HG03039 (cell line): ENCODE data around the gene CCRL2.
"Not testable (repeated sequence)": the region's sequence is repeated elsewhere in the genome, so short reads cannot be mapped to it uniquely, and the experiment has no call there.

ENCODE experiments used
- ATAC-seq: cut with Tn5 transposase; IDR thresholded peaks from one replicate; pipeline ENCODE4 v1.9.1; 2021; ENCODE audit warnings: mild to moderate bottlenecking, moderate library complexity; ENCODE audit not compliant: unreplicated experiment

The CCRL2 gene

GRCh38 chr3:46427404-46427803 is 20.3 kb downstream of the CCRL2 start:
- ATAC-seq: not testable (repeated sequence)

- no peak for ATAC-seq
These were observed 21.1 kb downstream of the CCRL2 start for GRCh38 chr3:46427916-46428833.

GRCh38 chr3:46429250-46429649 is 22.2 kb downstream of the CCRL2 start:
- no peak for ATAC-seq

- ATAC-seq: no peak
These were observed 22.6 kb downstream of the CCRL2 start for GRCh38 chr3:46429671-46430070.

- not testable (repeated sequence) for ATAC-seq
These were observed 23.8 kb downstream of the CCRL2 start for GRCh38 chr3:46430879-46431278.

- not testable (repeated sequence) for ATAC-seq
These were observed 24.8 kb downstream of the CCRL2 start for GRCh38 chr3:46431905-46432304.

GRCh38 chr3:46433118-46433517 is 26.1 kb downstream of the CCRL2 start:
- ATAC-seq: not testable (repeated sequence)

- no peak for ATAC-seq
These were observed 26.8 kb downstream of the CCRL2 start for GRCh38 chr3:46433841-46434240.

- no peak for ATAC-seq
These were observed 28.1 kb downstream of the CCRL2 start for GRCh38 chr3:46435081-46435726.

- ATAC-seq: no peak
These were observed 31.8 kb downstream of the CCRL2 start for GRCh38 chr3:46438831-46439230.

GRCh38 chr3:46440531-46441294 is 33.7 kb downstream of the CCRL2 start:
- no peak for ATAC-seq

GRCh38 chr3:46442576-46443530 is 35.8 kb downstream of the CCRL2 start:
- no peak for ATAC-seq

GRCh38 chr3:46447228-46447985 is 40.3 kb downstream of the CCRL2 start:
- no peak for ATAC-seq

- no peak for ATAC-seq
These were observed 41.7 kb downstream of the CCRL2 start for GRCh38 chr3:46448721-46449120.

- no peak for ATAC-seq
These were observed 42.9 kb downstream of the CCRL2 start for GRCh38 chr3:46449755-46450552.

- no peak for ATAC-seq
These were observed 46.6 kb downstream of the CCRL2 start for GRCh38 chr3:46453526-46454208.

- no peak for ATAC-seq
These were observed 47.1 kb downstream of the CCRL2 start for GRCh38 chr3:46454209-46454595.

GRCh38 chr3:46454606-46455005 is 47.5 kb downstream of the CCRL2 start:
- ATAC-seq: no peak
